Measurements from ENCODE around the gene TEAD1. TPM values are rescaled to one million over a fixed set of nuclear protein-coding genes. Genes with fewer than 3 reads are reported as not detected.

Gene TEAD1
- total and polyA plus RNA-seq, 2 experiments from 2014 or later: 24.5 to 103 TPM

DNA sequence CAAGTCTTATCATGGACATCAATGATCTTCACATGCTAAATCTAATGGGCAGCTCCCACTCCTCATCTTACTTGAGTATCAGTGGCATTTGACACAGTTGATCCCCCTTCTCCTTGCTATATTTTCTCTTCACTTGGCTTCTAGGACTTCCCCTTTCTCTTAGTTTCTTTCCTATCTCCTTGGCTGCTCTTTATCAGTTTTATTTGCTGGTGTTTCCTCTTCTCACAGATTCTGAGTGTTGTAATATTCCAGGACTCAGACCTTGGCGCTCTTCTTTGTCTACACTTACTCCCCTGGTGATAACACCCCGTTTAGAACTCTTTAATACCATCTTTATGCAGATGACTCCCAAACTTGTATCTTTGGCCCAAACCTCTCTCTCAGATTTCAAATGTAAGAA lies 301.0 kb downstream of the TEAD1 start:
- no peak overlapping the region for H3K4me3 Mint-ChIP-seq
- Histone ChIP-seq H3K4me3 (no peak overlapping the region), H4K20me1 (replicated peaks; ENCODE audit: insufficient read depth) (no peaks in the 10 kb centered on the region), H3K27me3 (ENCODE audit: insufficient read depth) (no peaks in the 10 kb centered on the region), H3K27ac (ENCODE audit: low read depth) (no peak overlapping the region), H3K79me2 (replicated peaks; ENCODE audit: insufficient read depth) (no peaks in the 10 kb centered on the region), H3K9me2 (ENCODE audit: insufficient read depth) (no peaks in the 10 kb centered on the region), H2AFZ (no peak overlapping the region), H3F3A (replicated peaks; ENCODE audit: low read depth) (no peaks in the 10 kb centered on the region), H3K4me1 (ENCODE audit: insufficient read depth) (no peaks in the 10 kb centered on the region; the same call in 1 of the 2 replicates), H3K36me3 (ENCODE audit: insufficient read depth) (no peaks in the 10 kb centered on the region), H3K4me2 (no peak overlapping the region)
- TF ChIP-seq, protein P1, sequence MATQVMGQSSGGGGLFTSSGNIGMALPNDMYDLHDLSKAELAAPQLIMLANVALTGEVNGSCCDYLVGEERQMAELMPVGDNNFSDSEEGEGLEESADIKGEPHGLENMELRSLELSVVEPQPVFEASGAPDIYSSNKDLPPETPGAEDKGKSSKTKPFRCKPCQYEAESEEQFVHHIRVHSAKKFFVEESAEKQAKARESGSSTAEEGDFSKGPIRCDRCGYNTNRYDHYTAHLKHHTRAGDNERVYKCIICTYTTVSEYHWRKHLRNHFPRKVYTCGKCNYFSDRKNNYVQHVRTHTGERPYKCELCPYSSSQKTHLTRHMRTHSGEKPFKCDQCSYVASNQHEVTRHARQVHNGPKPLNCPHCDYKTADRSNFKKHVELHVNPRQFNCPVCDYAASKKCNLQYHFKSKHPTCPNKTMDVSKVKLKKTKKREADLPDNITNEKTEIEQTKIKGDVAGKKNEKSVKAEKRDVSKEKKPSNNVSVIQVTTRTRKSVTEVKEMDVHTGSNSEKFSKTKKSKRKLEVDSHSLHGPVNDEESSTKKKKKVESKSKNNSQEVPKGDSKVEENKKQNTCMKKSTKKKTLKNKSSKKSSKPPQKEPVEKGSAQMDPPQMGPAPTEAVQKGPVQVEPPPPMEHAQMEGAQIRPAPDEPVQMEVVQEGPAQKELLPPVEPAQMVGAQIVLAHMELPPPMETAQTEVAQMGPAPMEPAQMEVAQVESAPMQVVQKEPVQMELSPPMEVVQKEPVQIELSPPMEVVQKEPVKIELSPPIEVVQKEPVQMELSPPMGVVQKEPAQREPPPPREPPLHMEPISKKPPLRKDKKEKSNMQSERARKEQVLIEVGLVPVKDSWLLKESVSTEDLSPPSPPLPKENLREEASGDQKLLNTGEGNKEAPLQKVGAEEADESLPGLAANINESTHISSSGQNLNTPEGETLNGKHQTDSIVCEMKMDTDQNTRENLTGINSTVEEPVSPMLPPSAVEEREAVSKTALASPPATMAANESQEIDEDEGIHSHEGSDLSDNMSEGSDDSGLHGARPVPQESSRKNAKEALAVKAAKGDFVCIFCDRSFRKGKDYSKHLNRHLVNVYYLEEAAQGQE (IDR thresholded peaks at IDR 0.05; ENCODE audit: unreplicated experiment): no peak
- no peak for TF ChIP-seq JUNB (IDR thresholded peaks at IDR 0.05; ENCODE audit: unreplicated experiment)
- no peak for TF ChIP-seq STAT1 (IDR thresholded peaks at IDR 0.05; ENCODE audit: unreplicated experiment)
- H3K9me3 Mint-ChIP-seq: no peaks in the 10 kb centered on the region
- DNase-seq (ENCODE audit: low spot score): no peak
- H3K36me3 Mint-ChIP-seq (ENCODE audit: low read depth): no peaks in the 10 kb centered on the region
- no peak overlapping the region for H3K27ac Mint-ChIP-seq
- H3K4me1 Mint-ChIP-seq: peaks cover 4% of the 10 kb centered on the region; the same call in 2 of the 3 replicates
- ATAC-seq: no peak
- peaks cover 2% of the 10 kb centered on the region for H3K27me3 Mint-ChIP-seq (ENCODE audit: insufficient read depth, low read depth, poor library complexity)

DNA sequence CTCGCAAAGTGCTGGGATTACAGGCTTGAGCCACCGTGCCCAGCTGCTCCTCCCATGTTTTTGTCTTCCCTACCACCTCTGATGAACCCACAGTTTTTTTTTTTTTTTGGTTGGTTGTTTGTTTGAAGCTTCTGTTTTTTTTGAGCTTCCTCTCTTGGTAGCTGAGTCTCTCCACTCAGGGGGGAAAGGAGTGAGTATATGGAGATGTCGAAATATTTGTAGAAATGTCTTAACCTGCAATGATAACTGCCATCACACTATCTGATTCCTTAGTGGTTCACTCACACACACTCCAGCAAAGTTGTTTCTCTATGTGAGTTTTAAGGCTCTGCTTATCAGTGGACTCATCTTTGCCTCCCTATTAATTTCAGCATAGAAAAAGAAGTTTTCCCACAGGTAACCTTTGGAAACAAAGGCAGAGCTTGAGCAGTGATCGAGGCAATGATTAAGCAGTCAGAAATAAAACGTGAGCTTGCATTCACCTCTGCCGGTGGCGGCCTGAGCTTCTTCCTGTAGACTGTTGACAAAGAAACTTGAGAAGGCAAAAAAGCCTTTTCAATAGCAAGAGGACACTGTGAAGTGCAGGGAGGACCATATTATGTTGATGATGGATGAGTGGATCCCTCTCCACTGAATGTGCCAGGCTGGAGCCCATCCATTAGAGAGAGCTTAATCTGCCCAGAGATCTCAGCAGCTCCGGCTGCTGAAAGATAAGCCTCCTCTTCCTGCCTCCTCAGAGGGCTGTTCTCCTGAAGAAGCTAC lies 305.9 kb downstream of the TEAD1 start:
- no peaks in the 10 kb centered on the region for H3K36me3 ChIP-seq (ENCODE audit: insufficient read depth)
- DNase-seq (ENCODE audit: low spot score): no peak
- no peak overlapping the region for H3K27ac ChIP-seq (ENCODE audit: low read depth)
- H3K4me3 Mint-ChIP-seq: no peak overlapping the region
- peak overlapping the region; percentile 75 for H2AFZ ChIP-seq
- H3K9me3 Mint-ChIP-seq: no peaks in the 10 kb centered on the region
- peaks cover 2% of the 10 kb centered on the region for H3K27me3 Mint-ChIP-seq (ENCODE audit: insufficient read depth, low read depth, poor library complexity)
- TF ChIP-seq, protein P2, sequence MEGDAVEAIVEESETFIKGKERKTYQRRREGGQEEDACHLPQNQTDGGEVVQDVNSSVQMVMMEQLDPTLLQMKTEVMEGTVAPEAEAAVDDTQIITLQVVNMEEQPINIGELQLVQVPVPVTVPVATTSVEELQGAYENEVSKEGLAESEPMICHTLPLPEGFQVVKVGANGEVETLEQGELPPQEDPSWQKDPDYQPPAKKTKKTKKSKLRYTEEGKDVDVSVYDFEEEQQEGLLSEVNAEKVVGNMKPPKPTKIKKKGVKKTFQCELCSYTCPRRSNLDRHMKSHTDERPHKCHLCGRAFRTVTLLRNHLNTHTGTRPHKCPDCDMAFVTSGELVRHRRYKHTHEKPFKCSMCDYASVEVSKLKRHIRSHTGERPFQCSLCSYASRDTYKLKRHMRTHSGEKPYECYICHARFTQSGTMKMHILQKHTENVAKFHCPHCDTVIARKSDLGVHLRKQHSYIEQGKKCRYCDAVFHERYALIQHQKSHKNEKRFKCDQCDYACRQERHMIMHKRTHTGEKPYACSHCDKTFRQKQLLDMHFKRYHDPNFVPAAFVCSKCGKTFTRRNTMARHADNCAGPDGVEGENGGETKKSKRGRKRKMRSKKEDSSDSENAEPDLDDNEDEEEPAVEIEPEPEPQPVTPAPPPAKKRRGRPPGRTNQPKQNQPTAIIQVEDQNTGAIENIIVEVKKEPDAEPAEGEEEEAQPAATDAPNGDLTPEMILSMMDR (conservative IDR thresholded peaks at IDR 0.05; ENCODE audit: low read depth in 2 of 2): no peak
- H3K27ac Mint-ChIP-seq: no peak overlapping the region
- no peaks in the 10 kb centered on the region for H3F3A ChIP-seq (replicated peaks; ENCODE audit: low read depth)
- peaks cover 4% of the 10 kb centered on the region; the same call in 1 of the 2 replicates for H3K9me2 ChIP-seq (ENCODE audit: insufficient read depth)
- no peak for ATAC-seq
- peaks cover 4% of the 10 kb centered on the region; the same call in 2 of the 3 replicates for H3K4me1 Mint-ChIP-seq
- H3K4me3 ChIP-seq: no peak overlapping the region
- H3K4me2 ChIP-seq: no peak overlapping the region
- no peaks in the 10 kb centered on the region for H3K27me3 ChIP-seq (ENCODE audit: insufficient read depth)
- H3K36me3 Mint-ChIP-seq (ENCODE audit: low read depth): no peaks in the 10 kb centered on the region
- H4K20me1 ChIP-seq (replicated peaks; ENCODE audit: insufficient read depth): no peaks in the 10 kb centered on the region
- no peaks in the 10 kb centered on the region; the same call in 1 of the 2 replicates for H3K4me1 ChIP-seq (ENCODE audit: insufficient read depth)
- no peaks in the 10 kb centered on the region for H3K79me2 ChIP-seq (replicated peaks; ENCODE audit: insufficient read depth)
